ENCODE measurements around the gene HPS3.
"Not testable (repeated sequence)": the region's sequence is repeated elsewhere in the genome, so short reads cannot be mapped to it uniquely, and the experiment has no call there.

The HPS3 gene

GRCh38 chr3:149129326-149130205, at the start of gene HPS3:
HPS3 (plus strand) TSS chr3:149129638; CDS start chr3:149129724, 86 bp downstream.
- peak; percentile 66 for DNase-seq (ENCODE audit: low read depth)

DNA sequence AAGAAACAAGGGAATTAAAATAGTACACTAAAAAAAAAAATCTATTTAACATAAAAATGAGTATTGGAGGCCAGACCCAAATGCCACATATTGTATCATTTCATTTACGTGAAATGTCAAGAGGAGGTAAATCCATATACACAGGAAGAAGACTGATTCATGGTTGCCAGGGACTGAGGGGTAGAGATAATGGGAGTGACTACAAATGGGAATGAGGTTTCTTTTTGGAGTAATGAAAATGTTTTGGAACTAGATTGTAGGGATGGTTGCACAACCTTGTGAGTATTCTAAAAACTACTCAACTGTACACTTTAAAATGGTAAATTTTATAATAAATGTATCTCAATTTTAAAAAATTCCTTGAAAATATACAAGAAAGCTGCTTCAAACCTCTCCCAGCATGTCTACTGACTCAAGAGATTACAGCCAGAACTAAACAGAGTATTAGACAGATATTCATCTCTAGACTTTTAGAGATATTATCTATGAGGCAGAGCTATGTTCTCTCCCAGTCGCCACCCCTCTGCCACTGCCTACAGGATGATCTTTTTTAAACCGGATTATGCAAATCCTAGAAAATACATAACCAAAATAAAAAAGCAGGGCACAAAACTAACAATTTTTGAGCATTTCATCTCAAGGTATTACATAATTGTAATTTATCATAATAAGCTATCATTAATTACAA, 49.3 kb upstream of the HPS3 start:
- DNase-seq (ENCODE audit: low read depth), result no peak

GRCh38 chr3:149080699-149081091, 48.7 kb upstream of the HPS3 start:
- no peak for DNase-seq (ENCODE audit: low read depth)

DNA sequence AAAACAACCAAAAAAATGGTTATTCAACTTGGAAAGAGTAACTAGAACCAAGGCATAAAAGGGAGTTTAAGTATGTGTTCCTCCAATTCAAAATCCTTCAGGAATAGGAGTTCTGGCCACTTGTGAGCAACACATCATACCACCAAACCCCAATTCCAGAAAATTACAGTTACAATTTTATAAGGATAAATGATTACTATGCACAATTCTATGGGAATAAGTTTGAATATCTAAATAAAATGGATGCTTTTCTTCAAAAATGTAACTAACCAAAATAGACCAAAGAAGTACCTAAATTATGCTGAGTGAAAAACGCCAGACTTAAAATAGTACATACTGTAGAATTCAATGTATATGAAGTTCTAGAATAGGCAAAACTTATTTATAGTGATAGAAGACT, 47.7 kb upstream of the HPS3 start:
- DNase-seq (ENCODE audit: low read depth), result no peak

DNA sequence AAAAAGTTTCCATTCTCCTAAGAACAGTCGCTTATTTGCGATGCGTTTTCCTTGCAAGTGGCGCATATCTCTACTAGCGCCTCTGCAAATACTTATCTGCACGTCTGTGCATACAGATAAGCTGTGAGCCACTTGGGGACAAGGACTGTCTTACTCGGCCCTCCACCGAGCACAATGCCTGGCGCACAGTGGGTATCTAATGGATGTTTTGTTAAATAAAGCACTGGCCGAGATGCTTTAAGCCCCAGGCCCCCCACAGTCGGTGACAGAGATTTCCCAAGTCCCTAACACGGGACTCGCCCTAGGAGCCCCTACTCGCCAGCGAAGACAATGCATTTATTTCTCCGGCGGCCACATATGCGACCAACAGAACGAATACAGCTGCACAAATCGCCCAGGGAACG, 43.6 kb upstream of the HPS3 start:
- peak; percentile 5 for DNase-seq (ENCODE audit: low read depth)

DNA sequence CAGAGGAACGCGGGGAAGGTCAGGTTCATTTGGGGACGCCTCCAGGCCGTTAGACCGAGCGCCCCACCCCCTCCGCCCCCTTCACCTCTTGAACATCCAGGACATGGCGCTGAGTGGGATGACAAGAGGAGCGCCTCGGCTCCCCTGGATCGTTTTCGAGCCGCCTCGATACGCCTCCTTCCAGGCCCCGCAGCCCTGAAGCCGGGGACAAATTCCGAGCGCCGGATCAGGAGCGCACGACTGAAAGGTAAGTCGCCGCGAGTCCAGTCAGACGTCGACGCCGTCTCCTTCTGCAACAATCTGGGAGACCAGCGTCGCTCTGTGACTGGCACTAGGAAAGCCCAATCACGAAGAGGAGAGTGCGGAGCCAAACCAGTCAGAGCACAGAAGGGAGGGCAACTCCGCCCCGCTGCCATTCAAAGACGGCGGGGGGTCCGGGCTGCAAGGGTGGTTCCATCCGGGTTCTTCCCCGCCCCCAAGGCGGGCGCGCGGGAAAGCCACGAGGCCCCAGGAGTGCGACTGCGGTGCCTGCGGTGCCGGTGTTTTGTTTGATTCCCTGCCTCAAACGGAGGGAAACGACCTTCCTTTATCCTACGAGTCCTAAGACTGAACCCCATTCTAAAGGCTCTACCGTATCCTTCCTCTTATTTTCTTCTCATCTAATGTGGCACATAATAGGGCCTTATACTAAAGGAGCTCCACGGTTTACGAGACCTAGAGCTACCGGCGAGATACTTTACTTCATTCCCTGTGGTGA, 43.0 kb upstream of the HPS3 start, which contains the start of gene HLTF:
HLTF (minus strand) TSS at position 302 of the 757 bp plus-strand sequence; CDS start at position 105, 197 bp downstream.
- DNase-seq (ENCODE audit: low read depth), result peak; percentile 82

GRCh38 chr3:149087208-149087607, 42.2 kb upstream of the HPS3 start:
- no peak for DNase-seq (ENCODE audit: low read depth)

GRCh38 chr3:149089395-149089794, 40.0 kb upstream of the HPS3 start:
- DNase-seq (ENCODE audit: low read depth), result no peak

- no peak for DNase-seq (ENCODE audit: low read depth)
These were observed 39.0 kb upstream of the HPS3 start for GRCh38 chr3:149090461-149090860.

DNA sequence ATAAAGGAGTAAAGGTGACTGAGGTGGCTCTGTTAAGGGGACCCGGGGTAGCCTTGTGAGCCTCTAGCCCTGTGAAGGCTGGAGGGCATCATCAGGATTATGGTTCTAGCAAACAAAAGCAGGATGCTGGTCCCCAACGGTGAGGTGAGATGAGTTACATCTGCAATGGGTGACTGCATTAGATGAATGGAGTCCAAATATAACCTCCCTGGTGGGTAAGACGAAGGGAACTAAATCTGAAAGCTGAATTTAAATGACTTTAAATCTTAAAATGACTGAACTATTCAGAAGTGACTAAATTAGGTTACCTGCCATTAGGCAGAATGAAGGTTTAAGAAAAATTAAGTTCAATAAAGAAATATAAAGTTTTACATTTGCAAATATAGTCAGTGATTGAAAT, 38.5 kb upstream of the HPS3 start:
- DNase-seq (ENCODE audit: low read depth), result no peak

DNA sequence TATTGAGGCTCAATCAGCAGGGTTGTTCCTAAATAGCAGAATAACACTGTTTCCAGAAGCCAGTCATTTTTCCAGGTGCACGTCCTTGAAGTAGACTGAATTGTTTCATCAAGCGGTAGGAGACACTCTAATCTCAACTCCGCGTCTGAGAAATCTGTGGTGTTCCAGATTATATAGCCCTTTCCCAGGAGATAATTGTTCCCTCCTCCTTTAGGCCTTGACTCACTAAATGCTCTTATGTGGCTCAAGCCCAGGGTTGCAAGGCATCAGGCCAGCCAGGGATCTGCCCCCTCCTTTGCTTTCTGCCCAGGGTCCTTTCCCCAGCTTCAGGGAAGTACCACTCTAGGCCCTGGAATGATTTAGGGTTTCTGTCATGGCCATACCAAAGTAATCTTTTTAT, 37.5 kb upstream of the HPS3 start:
- DNase-seq (ENCODE audit: low read depth), result no peak

DNA sequence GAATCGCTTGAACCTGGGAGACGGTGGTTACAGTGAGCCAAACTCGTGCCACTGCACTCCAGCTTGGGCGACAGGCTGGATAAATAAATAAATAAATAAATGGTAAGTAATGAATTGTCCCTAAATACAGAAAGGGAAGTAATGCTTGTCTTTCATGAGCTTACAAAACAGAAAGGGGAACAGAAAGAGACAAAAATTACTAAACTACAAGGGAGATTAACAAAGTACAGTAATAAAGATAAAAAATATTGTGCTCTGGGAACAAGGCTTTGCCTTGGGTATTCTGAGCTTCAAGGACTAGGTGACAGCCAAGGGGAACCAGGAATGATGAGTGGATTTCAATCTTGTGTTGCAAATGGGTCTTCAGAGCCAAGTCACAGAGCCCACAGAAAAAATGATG, 34.0 kb upstream of the HPS3 start:
- no peak for DNase-seq (ENCODE audit: low read depth)

DNA sequence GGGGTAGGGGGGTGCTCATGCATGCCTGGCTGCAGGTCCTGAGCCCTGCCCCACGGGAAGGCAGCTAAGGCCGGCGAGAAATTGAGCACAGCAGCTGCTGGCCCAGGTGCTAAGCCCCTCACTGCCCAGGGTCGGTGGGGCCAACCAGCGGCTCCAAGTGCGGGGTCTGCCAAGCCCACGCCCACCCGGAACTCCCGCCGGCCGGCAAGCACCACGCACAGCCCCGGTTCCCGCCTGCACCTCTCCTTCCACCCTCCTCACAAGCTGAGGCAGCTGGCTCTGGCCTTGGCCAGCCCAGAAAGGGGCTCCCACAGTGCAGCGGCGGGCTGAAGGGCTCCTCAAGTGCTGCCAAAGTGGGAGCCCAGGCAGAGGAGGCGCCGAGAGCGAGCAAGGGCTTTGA, 31.5 kb upstream of the HPS3 start:
- DNase-seq (ENCODE audit: low read depth), result not testable (repeated sequence)

DNA sequence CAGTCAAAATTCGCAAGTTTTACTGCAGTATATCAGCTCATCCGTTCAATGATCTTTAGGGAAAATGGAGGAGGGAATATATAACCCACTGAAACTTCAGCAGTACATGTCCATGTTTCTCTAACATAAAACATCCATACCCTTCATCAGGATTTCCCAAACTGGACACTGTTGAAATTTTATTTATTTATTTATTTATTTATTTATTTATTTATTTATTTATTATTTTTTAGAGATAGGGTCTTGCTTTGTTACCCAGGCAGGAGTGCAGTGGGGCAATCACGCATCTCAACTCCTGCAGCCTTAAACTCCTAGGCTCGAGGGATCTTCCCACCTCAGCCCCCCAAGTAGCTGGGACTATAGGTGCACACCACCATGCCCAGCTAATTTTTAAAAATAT, 28.3 kb upstream of the HPS3 start:
- DNase-seq (ENCODE audit: low read depth), result no peak

GRCh38 chr3:149101641-149102040, 27.8 kb upstream of the HPS3 start:
- DNase-seq (ENCODE audit: low read depth), result no peak

- DNase-seq (ENCODE audit: low read depth), result no peak
These were observed 25.0 kb upstream of the HPS3 start for GRCh38 chr3:149104484-149104883.

- no peak for DNase-seq (ENCODE audit: low read depth)
These were observed 15.0 kb upstream of the HPS3 start for GRCh38 chr3:149114458-149114857.

- no peak for DNase-seq (ENCODE audit: low read depth)
These were observed 14.3 kb upstream of the HPS3 start for GRCh38 chr3:149115114-149115513.

- DNase-seq (ENCODE audit: low read depth), result no peak
These were observed 10.7 kb upstream of the HPS3 start for GRCh38 chr3:149118724-149119123.

DNA sequence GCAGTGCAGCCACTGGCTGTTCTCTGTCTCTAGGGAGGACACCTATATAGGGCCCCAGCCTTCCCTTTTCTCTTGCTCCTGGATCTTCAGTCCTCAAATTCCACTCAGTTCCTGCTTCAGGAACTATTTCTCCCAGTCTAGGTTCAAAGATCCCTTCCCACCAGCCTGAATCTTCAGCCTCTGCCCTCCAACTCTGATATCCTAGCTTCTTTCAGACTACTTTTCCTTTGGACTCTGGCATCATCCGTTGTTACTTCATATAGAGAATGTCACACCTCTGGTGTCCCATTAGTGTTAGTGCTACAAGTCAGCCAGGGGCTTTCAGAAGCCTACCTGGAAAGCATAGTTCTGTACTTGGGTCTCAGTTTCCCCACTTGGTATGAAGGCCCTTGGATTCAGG, 10.0 kb upstream of the HPS3 start:
- no peak for DNase-seq (ENCODE audit: low read depth)

- DNase-seq (ENCODE audit: low read depth), result no peak
These were observed 9.1 kb upstream of the HPS3 start for GRCh38 chr3:149120051-149120972.
